AG09309 (cell line): Measurements from ENCODE around the gene SLC4A3.

Experiments used
- DNase-seq: peaks from one replicate; pipeline ENCODE4 v3.0.0-alpha.2; 2010; ENCODE audit warnings: low read depth
- H3K4me3 ChIP-seq: 2 replicates; pipeline ENCODE4 v1.5.1; 2011; ENCODE audit warnings: mild to moderate bottlenecking, low read depth, low read length, moderate library complexity; ENCODE audit not compliant: control insufficient read depth
- CTCF ChIP-seq: IDR thresholded peaks from 2 replicates; pipeline ENCODE4 v1.5.1; 2011; ENCODE audit warnings: mild to moderate bottlenecking, low read depth, low read length, inconsistent platforms; ENCODE audit not compliant: insufficient read depth, control insufficient read depth; ENCODE audit errors: missing control alignments

SLC4A3 gene

GRCh38 chr2:219631904-219632759, 4.7 kb downstream of the SLC4A3 start:
- no peak overlapping the region for H3K4me3 ChIP-seq
- TF ChIP-seq CTCF = no peak
- no peak for DNase-seq

- TF ChIP-seq CTCF = no peak
- no peak for DNase-seq
- H3K4me3 ChIP-seq = no peak overlapping the region
These were observed 5.3 kb downstream of the SLC4A3 start for GRCh38 chr2:219632760-219633105.

GRCh38 chr2:219633276-219634065, 6.0 kb downstream of the SLC4A3 start:
- no peak overlapping the region for H3K4me3 ChIP-seq
- DNase-seq = no peak
- TF ChIP-seq CTCF = no peak

- no peak for TF ChIP-seq CTCF
- no peak for DNase-seq
- no peak overlapping the region for H3K4me3 ChIP-seq
These were observed 6.9 kb downstream of the SLC4A3 start for GRCh38 chr2:219634171-219634940.

- TF ChIP-seq CTCF = no peak
- H3K4me3 ChIP-seq = no peak overlapping the region
- DNase-seq = no peak
These were observed 7.7 kb downstream of the SLC4A3 start for GRCh38 chr2:219634951-219635751.

GRCh38 chr2:219636144-219636915, 8.9 kb downstream of the SLC4A3 start:
- no peak for DNase-seq
- H3K4me3 ChIP-seq = no peak overlapping the region
- no peak for TF ChIP-seq CTCF
